H1 (cell line): Measurements from ENCODE around the gene CLDN6.

Experiments
- CHD1 ChIP-seq: IDR thresholded peaks from 2 replicates; pipeline ENCODE4 v1.6.1; 2012; ENCODE audit warnings: low read depth, low read length, improper control_type of control experiment
- CTCF ChIP-seq, 3 experiments: IDR thresholded peaks; 1 replicate in 2 of 3; 2 replicates in 1 of 3; pipeline versions ENCODE4 v1.5.1 to v1.6.1; 2011; ENCODE audit warnings: low read length in 3 of 3, mild to moderate bottlenecking in 3 of 3, inconsistent platforms in 2 of 3, low read depth in 1 of 3, moderate library complexity in 1 of 3; ENCODE audit not compliant: insufficient read depth in 1 of 3; ENCODE audit errors: control extremely low read depth in 1 of 3
- MAX ChIP-seq: IDR thresholded peaks from 2 replicates; pipeline ENCODE4 v1.6.1; 2012; ENCODE audit warnings: inconsistent platforms
- POLR2A ChIP-seq, 2 experiments: IDR thresholded peaks; 1 replicate in 1 of 2; 2 replicates in 1 of 2; pipeline ENCODE4 v1.6.1; 2011; ENCODE audit warnings: low read depth in 2 of 2, low read length in 2 of 2, mild to moderate bottlenecking in 2 of 2; ENCODE audit errors: control extremely low read depth in 1 of 2
- SP1 ChIP-seq: IDR thresholded peaks from 2 replicates; pipeline ENCODE4 v1.6.1; 2011; ENCODE audit warnings: low read depth, low read length
- SRF ChIP-seq: IDR thresholded peaks from 2 replicates; pipeline ENCODE4 v1.6.1; 2011; ENCODE audit warnings: mild to moderate bottlenecking, low read depth, low read length, moderate library complexity

- no peak; the same call in 1 of the 2 replicates for TF ChIP-seq MAX
- no peak for TF ChIP-seq POLR2A (IDR thresholded peaks at IDR 0.05; ENCODE audit: control extremely low read depth in 1 of 2, low read depth in 2 of 2, low read length in 2 of 2)
- no peak for TF ChIP-seq SRF
- no peak for TF ChIP-seq CTCF (IDR thresholded peaks at IDR 0.05; ENCODE audit: control extremely low read depth in 1 of 3, insufficient read depth in 1 of 3, low read depth in 1 of 3, low read length in 3 of 3)
- no peak for TF ChIP-seq CHD1
- no peak for TF ChIP-seq SP1
Observed at GRCh38 chr16:3046641-3047386, 28.8 kb upstream of the CLDN6 start.
